Ishikawa (cell line): ENCODE measurements around the gene SGMS1.
A peak's percentile ranks its signal among the peaks of the same experiment; 100 is the strongest.

Source experiments
- CEBPB ChIP-seq: IDR thresholded peaks from 2 replicates; pipeline ENCODE4 v1.6.1; 2012
- CREB1 ChIP-seq: IDR thresholded peaks from 2 replicates; pipeline ENCODE4 v1.6.1; 2012; ENCODE audit warnings: low read depth
- EGR1 ChIP-seq: IDR thresholded peaks from 2 replicates; pipeline ENCODE4 v1.6.1; 2012
- EP300 ChIP-seq: IDR thresholded peaks from 2 replicates; pipeline ENCODE4 v1.6.1; 2012; ENCODE audit warnings: borderline replicate concordance
- FOXM1 ChIP-seq: IDR thresholded peaks from 2 replicates; pipeline ENCODE4 v1.6.1; 2012; ENCODE audit warnings: low read depth, borderline replicate concordance
- NFIC ChIP-seq: IDR thresholded peaks from 2 replicates; pipeline ENCODE4 v1.6.1; 2012
- RAD21 ChIP-seq: IDR thresholded peaks from 2 replicates; pipeline ENCODE4 v1.6.1; 2012; ENCODE audit warnings: low read depth
- REST ChIP-seq: IDR thresholded peaks from 2 replicates; pipeline ENCODE4 v1.6.1; 2012; ENCODE audit warnings: low read depth, mild to moderate bottlenecking
- TAF1 ChIP-seq: IDR thresholded peaks from 2 replicates; pipeline ENCODE4 v1.6.1; 2012; ENCODE audit warnings: low read depth, mild to moderate bottlenecking
- TCF12 ChIP-seq: IDR thresholded peaks from 2 replicates; pipeline ENCODE4 v1.6.1; 2012; ENCODE audit warnings: low read depth
- TEAD4 ChIP-seq: IDR thresholded peaks from 2 replicates; pipeline ENCODE4 v1.6.1; 2012
- ZBTB7A ChIP-seq: IDR thresholded peaks from 2 replicates; pipeline ENCODE4 v1.6.1; 2012; ENCODE audit warnings: low read depth
- TF ChIP-seq, protein P1 (sequence below): IDR thresholded peaks from 2 replicates; pipeline ENCODE4 v1.6.1; 2012
- TF ChIP-seq, protein P2 (sequence below): IDR thresholded peaks from 2 replicates; pipeline ENCODE4 v1.6.1; 2012

The SGMS1 gene

GRCh38 chr10:50473756-50474155 is 150.0 kb downstream of the SGMS1 start:
- TF ChIP-seq CREB1 (no peak), EP300 (no peak), FOXM1 (no peak), TCF12 (no peak), TAF1 (no peak), RAD21 (no peak), TEAD4 (no peak), NFIC (no peak), CEBPB (no peak)
- TF ChIP-seq, protein P1, sequence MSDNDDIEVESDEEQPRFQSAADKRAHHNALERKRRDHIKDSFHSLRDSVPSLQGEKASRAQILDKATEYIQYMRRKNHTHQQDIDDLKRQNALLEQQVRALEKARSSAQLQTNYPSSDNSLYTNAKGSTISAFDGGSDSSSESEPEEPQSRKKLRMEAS = no peak
- TF ChIP-seq, protein P2, sequence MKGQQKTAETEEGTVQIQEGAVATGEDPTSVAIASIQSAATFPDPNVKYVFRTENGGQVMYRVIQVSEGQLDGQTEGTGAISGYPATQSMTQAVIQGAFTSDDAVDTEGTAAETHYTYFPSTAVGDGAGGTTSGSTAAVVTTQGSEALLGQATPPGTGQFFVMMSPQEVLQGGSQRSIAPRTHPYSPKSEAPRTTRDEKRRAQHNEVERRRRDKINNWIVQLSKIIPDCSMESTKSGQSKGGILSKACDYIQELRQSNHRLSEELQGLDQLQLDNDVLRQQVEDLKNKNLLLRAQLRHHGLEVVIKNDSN = no peak

DNA sequence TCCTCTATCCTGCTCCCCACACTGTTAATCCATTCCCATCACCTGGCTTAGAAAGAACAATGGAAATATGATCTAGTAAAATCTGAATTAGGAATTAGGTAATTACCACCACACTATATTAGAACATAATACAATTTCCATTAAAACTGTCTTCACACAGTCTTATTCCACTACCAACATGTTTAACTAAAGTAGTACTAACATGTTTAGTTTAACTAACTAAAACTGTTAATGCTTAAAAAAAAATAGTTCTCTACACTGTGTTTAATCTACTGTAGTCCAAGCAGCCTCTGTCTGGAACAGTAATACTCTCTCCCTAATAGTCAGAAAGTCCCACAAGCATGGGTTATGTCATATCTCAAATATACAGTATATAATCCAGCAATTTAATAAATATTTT is 150.8 kb downstream of the SGMS1 start:
- TF ChIP-seq EP300 = no peak
- no peak for TF ChIP-seq REST
- no peak for TF ChIP-seq TAF1
- TF ChIP-seq RAD21 = no peak
- TF ChIP-seq TEAD4 = no peak
- TF ChIP-seq, protein P1 = no peak

GRCh38 chr10:50471583-50471975 is 152.2 kb downstream of the SGMS1 start:
- TF ChIP-seq REST (no peak), ZBTB7A (no peak), RAD21 (no peak)

DNA sequence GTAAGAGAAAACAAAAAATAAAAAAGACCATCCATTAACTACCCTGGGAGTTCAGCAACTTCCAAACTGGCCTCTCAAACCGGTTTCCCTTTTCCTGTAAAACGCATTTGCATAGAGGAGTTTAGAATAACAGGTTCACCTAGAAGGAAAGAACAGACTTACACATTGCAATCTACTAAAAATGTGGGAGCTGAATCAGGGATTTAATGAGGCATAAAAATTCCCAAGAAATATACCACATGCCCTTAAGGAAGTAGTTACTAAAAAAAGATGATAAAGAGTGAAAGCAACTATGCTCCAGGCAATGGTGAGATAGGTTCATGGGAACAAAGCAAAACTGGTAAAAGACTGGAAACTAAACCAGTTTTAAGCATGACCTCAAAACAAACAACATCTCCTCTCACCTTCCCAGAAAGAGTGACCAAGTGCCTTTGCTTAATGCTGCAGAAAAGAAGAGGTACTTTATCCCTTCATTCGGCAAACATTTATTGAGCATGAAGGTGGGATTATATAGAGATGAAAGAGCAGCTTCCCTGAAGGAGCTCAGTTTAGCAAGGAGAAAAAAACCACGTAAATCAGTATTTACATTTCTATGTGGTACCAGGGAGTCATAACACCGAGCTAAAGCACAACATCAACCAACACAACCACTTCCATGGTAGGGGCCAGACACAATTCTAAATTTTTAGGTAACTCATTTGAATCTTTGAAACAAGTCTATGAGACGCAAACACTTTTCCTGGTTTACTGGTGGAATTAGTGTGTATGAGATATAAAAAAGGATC is 152.8 kb downstream of the SGMS1 start:
- TF ChIP-seq FOXM1 (0 out of 2 replicates have a peak, but pooled peaks have one; percentile 30), TEAD4 (peak; percentile 42), EP300 (peak; percentile 15; the same call in 1 of the 2 replicates)
- TF ChIP-seq, protein P2 = no peak

DNA sequence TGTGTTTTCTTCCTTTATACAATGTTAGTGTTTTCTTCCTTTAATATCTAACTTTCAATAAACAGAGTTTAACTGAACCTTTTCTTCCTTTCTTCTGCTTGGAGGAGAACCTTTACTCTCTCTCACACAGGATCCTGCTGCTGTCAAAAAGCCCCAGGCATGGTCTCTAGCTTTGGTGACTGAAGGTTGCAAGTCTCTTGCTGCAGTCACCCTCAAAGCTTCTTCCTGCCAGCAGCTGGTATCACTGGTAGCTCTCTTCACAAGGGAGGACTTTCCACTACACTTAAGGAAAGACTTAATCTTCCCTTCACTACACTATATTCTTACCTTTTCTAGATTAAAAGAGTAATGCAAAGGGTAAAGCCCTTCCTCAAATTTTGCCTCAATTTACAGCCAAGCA is 153.4 kb downstream of the SGMS1 start:
- TF ChIP-seq EGR1 = no peak
- no peak for TF ChIP-seq CEBPB
- TF ChIP-seq TAF1 = no peak
- TF ChIP-seq FOXM1 = no peak
- no peak for TF ChIP-seq TCF12
- TF ChIP-seq ZBTB7A = no peak
- no peak for TF ChIP-seq NFIC
- TF ChIP-seq, protein P1 = no peak

DNA sequence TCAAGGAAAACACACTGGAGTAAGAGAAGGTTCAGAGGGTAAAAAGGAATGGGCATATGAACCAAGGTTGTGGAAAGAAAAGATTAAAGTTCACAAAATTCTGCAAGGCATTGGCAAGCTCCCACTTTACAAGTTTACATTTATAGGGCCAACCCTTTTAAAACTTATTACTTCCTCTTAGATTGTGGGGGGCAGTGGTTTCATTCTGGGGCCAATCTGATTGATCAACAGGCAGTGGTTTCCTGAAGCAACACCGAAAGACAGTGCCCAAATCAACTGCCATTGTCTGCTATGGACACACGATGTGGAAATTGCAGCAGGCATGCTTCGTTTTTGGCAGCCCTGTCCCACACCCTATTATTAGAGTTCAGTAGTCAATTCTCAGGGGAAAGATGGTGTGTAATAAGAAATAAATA is 154.0 kb downstream of the SGMS1 start:
- no peak for TF ChIP-seq REST
- no peak for TF ChIP-seq TCF12
- TF ChIP-seq EGR1 = no peak
- TF ChIP-seq CEBPB = no peak
- TF ChIP-seq, protein P1 = no peak
- TF ChIP-seq TAF1 = no peak
- TF ChIP-seq RAD21 = no peak
